Measurements from ENCODE around the gene ENAM.
"Not testable (repeated sequence)": the region's sequence is repeated elsewhere in the genome, so short reads cannot be mapped to it uniquely, and the experiment has no call there.

The ENAM gene

GRCh38 chr4:70657326-70657725, 28.8 kb downstream of the ENAM start:
- Histone ChIP-seq H3K4me1 (ENCODE audit: control insufficient read depth, low read length) (peaks cover 82% of the 10 kb centered on the region), H3F3A (ENCODE audit: control insufficient read depth, insufficient read depth) (peaks cover 93% of the 10 kb centered on the region), H3K27me3 (ENCODE audit: control insufficient read depth, low read length) (no peaks in the 10 kb centered on the region), H3K9me3 (ENCODE audit: control insufficient read depth, insufficient read depth, low read length) (no peaks in the 10 kb centered on the region), H3K4me2 (ENCODE audit: low read length) (peak overlapping the region; percentile 70), H3K27ac (ENCODE audit: low read depth, low read length) (peak overlapping the region; percentile 44), H4K20me1 (ENCODE audit: control insufficient read depth, insufficient read depth, low read depth, low read length) (peaks cover 29% of the 10 kb centered on the region), H3K79me2 (ENCODE audit: control insufficient read depth, low read length) (peaks cover 57% of the 10 kb centered on the region), H3K36me3 (ENCODE audit: control insufficient read depth, low read length) (peaks cover 98% of the 10 kb centered on the region), H3K9me2 (replicated peaks; ENCODE audit: control insufficient read depth, low read length) (no peaks in the 10 kb centered on the region), H3K4me3 (ENCODE audit: low read length) (peak overlapping the region; percentile 66)
- TF ChIP-seq EZH2phosphoT487 (IDR thresholded peaks at IDR 0.05; ENCODE audit: borderline replicate concordance, low read length) = no peak
- no peak for TF ChIP-seq CTCF (IDR thresholded peaks at IDR 0.05; ENCODE audit: low read depth, low read length, poor library complexity, severe bottlenecking)

- no peak for TF ChIP-seq CTCF (IDR thresholded peaks at IDR 0.05; ENCODE audit: low read depth, low read length, poor library complexity, severe bottlenecking)
- no peak for TF ChIP-seq EZH2phosphoT487 (IDR thresholded peaks at IDR 0.05; ENCODE audit: borderline replicate concordance, low read length)
- peaks cover 29% of the 10 kb centered on the region for H4K20me1 ChIP-seq (ENCODE audit: control insufficient read depth, insufficient read depth, low read depth, low read length)
- H3K4me1 ChIP-seq (ENCODE audit: control insufficient read depth, low read length) = peaks cover 71% of the 10 kb centered on the region
- peaks cover 88% of the 10 kb centered on the region for H3F3A ChIP-seq (ENCODE audit: control insufficient read depth, insufficient read depth)
- no peaks in the 10 kb centered on the region for H3K9me2 ChIP-seq (replicated peaks; ENCODE audit: control insufficient read depth, low read length)
- H3K36me3 ChIP-seq (ENCODE audit: control insufficient read depth, low read length) = peaks cover 98% of the 10 kb centered on the region
- H3K27ac ChIP-seq (ENCODE audit: low read depth, low read length) = peak overlapping the region; percentile 44
- peaks cover 68% of the 10 kb centered on the region for H3K79me2 ChIP-seq (ENCODE audit: control insufficient read depth, low read length)
- H3K4me2 ChIP-seq (ENCODE audit: low read length) = peak overlapping the region; percentile 70
- H3K9me3 ChIP-seq (ENCODE audit: control insufficient read depth, insufficient read depth, low read length) = no peaks in the 10 kb centered on the region
- peak overlapping the region; percentile 66 for H3K4me3 ChIP-seq (ENCODE audit: low read length)
- H3K27me3 ChIP-seq (ENCODE audit: control insufficient read depth, low read length) = no peaks in the 10 kb centered on the region
These were observed 29.9 kb downstream of the ENAM start for GRCh38 chr4:70658418-70658817.

GRCh38 chr4:70660106-70660505, 31.6 kb downstream of the ENAM start:
- Histone ChIP-seq H3K36me3 (ENCODE audit: control insufficient read depth, low read length) (peaks cover 98% of the 10 kb centered on the region), H3K9me3 (ENCODE audit: control insufficient read depth, insufficient read depth, low read length) (no peaks in the 10 kb centered on the region), H3K4me1 (ENCODE audit: control insufficient read depth, low read length) (peaks cover 54% of the 10 kb centered on the region), H3K79me2 (ENCODE audit: control insufficient read depth, low read length) (peaks cover 85% of the 10 kb centered on the region), H3K9me2 (replicated peaks; ENCODE audit: control insufficient read depth, low read length) (no peaks in the 10 kb centered on the region), H3K4me2 (ENCODE audit: low read length) (peak overlapping the region; percentile 70), H3K27me3 (ENCODE audit: control insufficient read depth, low read length) (no peaks in the 10 kb centered on the region), H3F3A (ENCODE audit: control insufficient read depth, insufficient read depth) (peaks cover 82% of the 10 kb centered on the region), H3K27ac (ENCODE audit: low read depth, low read length) (peak overlapping the region; percentile 99), H3K4me3 (ENCODE audit: low read length) (peak overlapping the region; percentile 85), H4K20me1 (ENCODE audit: control insufficient read depth, insufficient read depth, low read depth, low read length) (peaks cover 25% of the 10 kb centered on the region)
- TF ChIP-seq EZH2phosphoT487 (IDR thresholded peaks at IDR 0.05; ENCODE audit: borderline replicate concordance, low read length) = no peak
- TF ChIP-seq CTCF (IDR thresholded peaks at IDR 0.05; ENCODE audit: low read depth, low read length, poor library complexity, severe bottlenecking) = no peak

GRCh38 chr4:70661309-70661922, 32.9 kb downstream of the ENAM start:
- H3K36me3 ChIP-seq (ENCODE audit: control insufficient read depth, low read length) = peaks cover 98% of the 10 kb centered on the region
- H3K4me1 ChIP-seq (ENCODE audit: control insufficient read depth, low read length) = peaks cover 44% of the 10 kb centered on the region
- peak overlapping the region; percentile 70 for H3K4me2 ChIP-seq (ENCODE audit: low read length)
- H3K27me3 ChIP-seq (ENCODE audit: control insufficient read depth, low read length); H3K9me3 ChIP-seq (ENCODE audit: control insufficient read depth, insufficient read depth, low read length); H3K9me2 ChIP-seq (replicated peaks; ENCODE audit: control insufficient read depth, low read length): not testable (repeated sequence)
- H3K4me3 ChIP-seq (ENCODE audit: low read length) = peak overlapping the region; percentile 85
- peaks cover 22% of the 10 kb centered on the region for H4K20me1 ChIP-seq (ENCODE audit: control insufficient read depth, insufficient read depth, low read depth, low read length)
- peaks cover 94% of the 10 kb centered on the region for H3K79me2 ChIP-seq (ENCODE audit: control insufficient read depth, low read length)
- H3K27ac ChIP-seq (ENCODE audit: low read depth, low read length) = peak overlapping the region; percentile 99
- peaks cover 79% of the 10 kb centered on the region for H3F3A ChIP-seq (ENCODE audit: control insufficient read depth, insufficient read depth)

Data from DOHH2 (cell line).